Measurements from ENCODE around the gene SMIM28.

Gene SMIM28

GRCh38 chr6:138389551-138389950 is 11.8 kb downstream of the SMIM28 start:
- ATAC-seq = no peak
- TF ChIP-seq OSR1 (CRISPR knock-in tag; IDR thresholded peaks at IDR 0.05) = no peak
- TF ChIP-seq GLIS3 (CRISPR knock-in tag; IDR thresholded peaks at IDR 0.05) = no peak
- no peak for TF ChIP-seq BACH2 (CRISPR knock-in tag; IDR thresholded peaks at IDR 0.05; ENCODE audit: borderline replicate concordance)
- TF ChIP-seq CSDC2 (CRISPR knock-in tag; IDR thresholded peaks at IDR 0.05) = no peak
- TF ChIP-seq ISL1 (CRISPR knock-in tag; IDR thresholded peaks at IDR 0.05) = no peak
- no peak for TF ChIP-seq SNAI2 (CRISPR knock-in tag; IDR thresholded peaks at IDR 0.05)
- no peak for TF ChIP-seq ZNF8 (CRISPR knock-in tag; IDR thresholded peaks at IDR 0.05)
- TF ChIP-seq ESRRG (CRISPR knock-in tag; IDR thresholded peaks at IDR 0.05) = no peak
- TF ChIP-seq PATZ1 (CRISPR knock-in tag; IDR thresholded peaks at IDR 0.05; ENCODE audit: borderline replicate concordance) = no peak
- TF ChIP-seq PPARA (CRISPR knock-in tag; IDR thresholded peaks at IDR 0.05; ENCODE audit: borderline replicate concordance) = no peak
- TF ChIP-seq TCF4 (CRISPR knock-in tag; IDR thresholded peaks at IDR 0.05; ENCODE audit: borderline replicate concordance) = no peak
- no peak for TF ChIP-seq ZNF565 (CRISPR knock-in tag; conservative IDR thresholded peaks at IDR 0.05; ENCODE audit: low read depth)

- no peak for ATAC-seq
- no peak for TF ChIP-seq POU6F1 (CRISPR knock-in tag; IDR thresholded peaks at IDR 0.05; ENCODE audit: borderline replicate concordance, low read depth)
- peak; percentile 33; the same call in 1 of the 2 replicates for TF ChIP-seq ISL1 (CRISPR knock-in tag; IDR thresholded peaks at IDR 0.05)
Measured at GRCh38 chr6:138393871-138394783, 16.4 kb downstream of the SMIM28 start.

GRCh38 chr6:138396709-138397108 is 19.0 kb downstream of the SMIM28 start:
- no peak for ATAC-seq
- TF ChIP-seq ZFP3 (CRISPR knock-in tag; IDR thresholded peaks at IDR 0.05) (no peak), GLIS3 (CRISPR knock-in tag; IDR thresholded peaks at IDR 0.05) (no peak), OSR1 (CRISPR knock-in tag; IDR thresholded peaks at IDR 0.05) (no peak), TCF4 (CRISPR knock-in tag; IDR thresholded peaks at IDR 0.05; ENCODE audit: borderline replicate concordance) (no peak), ZC3H10 (CRISPR knock-in tag; IDR thresholded peaks at IDR 0.05) (no peak), CSRNP3 (CRISPR knock-in tag; IDR thresholded peaks at IDR 0.05) (no peak), BACH2 (CRISPR knock-in tag; IDR thresholded peaks at IDR 0.05; ENCODE audit: borderline replicate concordance) (no peak), PATZ1 (CRISPR knock-in tag; IDR thresholded peaks at IDR 0.05; ENCODE audit: borderline replicate concordance) (no peak), ARNTL (CRISPR knock-in tag; IDR thresholded peaks at IDR 0.05; ENCODE audit: borderline replicate concordance, low read depth) (no peak)

- no peak for ATAC-seq
- no peak for TF ChIP-seq ZFP30 (CRISPR knock-in tag; IDR thresholded peaks at IDR 0.05)
- TF ChIP-seq PPARA (CRISPR knock-in tag; IDR thresholded peaks at IDR 0.05; ENCODE audit: borderline replicate concordance) = no peak
- TF ChIP-seq TOX (CRISPR knock-in tag; IDR thresholded peaks at IDR 0.05; ENCODE audit: borderline replicate concordance) = no peak
- TF ChIP-seq GLIS3 (CRISPR knock-in tag; IDR thresholded peaks at IDR 0.05) = no peak
- no peak for TF ChIP-seq ESRRG (CRISPR knock-in tag; IDR thresholded peaks at IDR 0.05)
- no peak for TF ChIP-seq BACH2 (CRISPR knock-in tag; IDR thresholded peaks at IDR 0.05; ENCODE audit: borderline replicate concordance)
- no peak for TF ChIP-seq OSR1 (CRISPR knock-in tag; IDR thresholded peaks at IDR 0.05)
- TF ChIP-seq POU6F1 (CRISPR knock-in tag; IDR thresholded peaks at IDR 0.05; ENCODE audit: borderline replicate concordance, low read depth) = no peak
- TF ChIP-seq RARB (CRISPR knock-in tag; IDR thresholded peaks at IDR 0.05) = no peak
- TF ChIP-seq ARNTL (CRISPR knock-in tag; IDR thresholded peaks at IDR 0.05; ENCODE audit: borderline replicate concordance, low read depth) = no peak
- TF ChIP-seq CREB5 (CRISPR knock-in tag; IDR thresholded peaks at IDR 0.05; ENCODE audit: low read depth) = no peak
Measured at GRCh38 chr6:138397128-138398122, 19.7 kb downstream of the SMIM28 start.
